Epithelial cell of prostate (primary cell): ENCODE measurements around the gene MRPL53.

Experiments used
- DNase-seq: peaks from one replicate; pipeline ENCODE4 v3.0.0-alpha.2; 2011; ENCODE audit warnings: low read depth, low spot score
- H3K27ac ChIP-seq: fragments of 450-650 bp; 2 replicates; pipeline ENCODE4 v1.5.1; 2017; ENCODE audit warnings: mild to moderate bottlenecking

The MRPL53 gene

DNA sequence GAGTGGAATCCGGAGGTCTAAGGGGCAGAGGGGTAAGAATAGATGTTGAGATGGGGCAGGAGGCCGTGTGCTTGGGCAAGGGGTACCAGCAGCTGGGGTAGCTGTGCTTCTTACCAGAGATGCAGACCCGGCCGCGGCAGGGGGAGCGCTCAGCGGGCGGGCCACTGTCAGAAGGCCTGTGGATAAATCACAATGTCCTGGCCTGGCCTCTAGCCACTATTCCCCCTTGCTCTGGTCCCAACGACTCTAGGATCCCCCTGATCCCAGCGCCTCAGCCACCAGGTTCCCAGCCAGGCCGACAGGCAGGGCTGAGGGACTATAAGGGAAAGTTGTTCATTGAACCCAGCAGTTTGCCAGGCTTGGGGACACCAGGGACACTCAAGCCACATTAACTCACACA lies 42.0 kb downstream of the MRPL53 start:
- no peak for DNase-seq
- H3K27ac ChIP-seq, result peak overlapping the region; percentile 99

- no peak for DNase-seq
- peak overlapping the region; percentile 99 for H3K27ac ChIP-seq
These were observed 42.7 kb downstream of the MRPL53 start for GRCh38 chr2:74429487-74430451.

- no peak for DNase-seq
- peak overlapping the region; percentile 99 for H3K27ac ChIP-seq
These were observed 43.8 kb downstream of the MRPL53 start for GRCh38 chr2:74428675-74429074.

GRCh38 chr2:74427551-74427950 lies 44.9 kb downstream of the MRPL53 start:
- no peak for DNase-seq

GRCh38 chr2:74426181-74426758 lies 46.2 kb downstream of the MRPL53 start:
- no peak for DNase-seq
- H3K27ac ChIP-seq, result peak overlapping the region; percentile 99

More at GRCh38 chr2:74427551-74427950, 44.9 kb downstream of the MRPL53 start:
- H3K27ac ChIP-seq, result peak overlapping the region; percentile 99

GRCh38 chr2:74425523-74425922 lies 47.0 kb downstream of the MRPL53 start:
- DNase-seq, result peak; percentile 95
- peak overlapping the region; percentile 99 for H3K27ac ChIP-seq

GRCh38 chr2:74424995-74425406 lies 47.5 kb downstream of the MRPL53 start:
- peak overlapping the region; percentile 99 for H3K27ac ChIP-seq

GRCh38 chr2:74424139-74424992 lies 48.1 kb downstream of the MRPL53 start:
- peak overlapping the region; percentile 99 for H3K27ac ChIP-seq
- DNase-seq, result no peak

More at GRCh38 chr2:74424995-74425406, 47.5 kb downstream of the MRPL53 start:
- no peak for DNase-seq

- H3K27ac ChIP-seq, result peak overlapping the region; percentile 99
- no peak for DNase-seq
These were observed 49.0 kb downstream of the MRPL53 start for GRCh38 chr2:74423231-74424095.
